ENCODE measurements around the gene OR4K5.
"Not testable (repeated sequence)": the region's sequence is repeated elsewhere in the genome, so short reads cannot be mapped to it uniquely, and the experiment has no call there.

OR4K5 gene, protein sequence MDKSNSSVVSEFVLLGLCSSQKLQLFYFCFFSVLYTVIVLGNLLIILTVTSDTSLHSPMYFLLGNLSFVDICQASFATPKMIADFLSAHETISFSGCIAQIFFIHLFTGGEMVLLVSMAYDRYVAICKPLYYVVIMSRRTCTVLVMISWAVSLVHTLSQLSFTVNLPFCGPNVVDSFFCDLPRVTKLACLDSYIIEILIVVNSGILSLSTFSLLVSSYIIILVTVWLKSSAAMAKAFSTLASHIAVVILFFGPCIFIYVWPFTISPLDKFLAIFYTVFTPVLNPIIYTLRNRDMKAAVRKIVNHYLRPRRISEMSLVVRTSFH

DNA sequence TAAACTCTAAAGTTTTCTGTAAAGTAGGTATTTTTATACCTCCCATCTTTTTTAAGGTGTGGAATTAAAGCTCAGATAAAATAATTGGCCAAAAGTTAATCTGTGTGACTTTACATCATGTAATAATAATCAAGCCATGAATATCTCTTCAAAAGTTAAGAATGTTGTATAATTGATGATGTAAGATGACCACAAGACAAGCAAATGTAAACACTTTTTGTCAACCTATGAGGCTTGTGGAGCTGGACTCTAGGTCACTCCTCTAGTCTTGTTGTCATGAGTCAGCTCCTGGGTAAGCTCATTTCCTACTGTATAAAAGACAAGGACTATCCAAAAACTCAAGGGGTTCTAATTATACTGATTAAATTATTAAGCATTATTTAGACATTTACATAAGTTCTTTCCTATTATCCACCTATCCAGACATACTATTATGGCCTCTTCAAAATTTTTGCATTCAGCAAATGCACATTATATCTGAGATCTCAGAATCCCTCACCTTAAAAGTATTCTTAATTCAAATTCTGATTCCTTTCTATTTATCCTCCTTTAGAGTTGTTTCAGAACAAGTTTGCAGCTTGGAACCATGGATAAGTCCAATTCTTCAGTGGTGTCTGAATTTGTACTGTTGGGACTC, at the start of gene OR4K5:
Gene OR4K5, plus strand, starts transcription at position 587 of the 637 bp plus-strand sequence. Its CDS starts 0 bp downstream, at position 587.
- DNase-seq: no peak

DNA sequence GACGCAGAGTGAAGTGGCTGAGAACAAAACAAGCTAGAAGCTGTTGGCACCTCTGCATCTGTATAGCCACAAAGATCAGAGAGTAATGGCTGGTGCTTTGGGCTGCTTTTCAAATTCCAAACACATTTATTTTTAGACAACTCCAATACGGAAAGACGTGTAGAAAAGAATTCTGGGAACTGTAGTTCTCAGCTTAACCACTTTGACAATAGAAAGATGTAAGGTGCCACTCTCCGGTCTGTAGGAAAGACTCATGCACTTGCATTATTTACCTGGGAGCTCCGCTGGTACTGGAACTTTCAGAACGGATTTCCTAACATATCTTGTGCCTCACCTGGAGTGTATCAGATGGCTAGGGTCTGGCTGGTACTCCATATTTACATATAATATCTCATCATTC, 47.2 kb upstream of the OR4K5 start:
- no peak for DNase-seq

DNA sequence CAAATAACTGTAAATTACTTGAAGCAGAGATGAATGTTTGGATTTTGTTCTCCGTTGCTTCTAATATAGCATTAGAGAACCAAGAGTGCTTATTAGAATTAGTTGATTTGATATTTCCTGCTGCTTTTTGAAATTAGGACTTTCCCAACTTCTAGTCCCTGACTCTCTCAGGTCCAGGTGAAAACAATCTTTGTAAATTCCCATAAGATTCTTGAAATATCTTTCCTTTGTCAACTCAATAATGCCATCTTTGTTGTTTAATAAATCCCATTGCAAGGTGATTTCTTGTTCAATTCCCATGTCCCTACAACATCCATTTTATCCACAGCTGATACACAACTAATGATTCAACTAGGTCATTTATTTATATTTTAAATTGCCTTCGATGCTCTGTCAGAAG, 45.6 kb upstream of the OR4K5 start, which contains the start of gene OR4K2:
Gene OR4K2, plus strand, starts transcription at position 301 of the 400 bp plus-strand sequence. CDS start 1,126 bp downstream, outside the sequence.
- no peak for DNase-seq

GRCh38 chr14:19878029-19878642, 42.3 kb upstream of the OR4K5 start:
- no peak for DNase-seq

- DNase-seq: no peak
Observed at GRCh38 chr14:19895282-19895681, 25.1 kb upstream of the OR4K5 start.

- no peak for DNase-seq
Observed at GRCh38 chr14:19900999-19901398, 19.4 kb upstream of the OR4K5 start.

DNA sequence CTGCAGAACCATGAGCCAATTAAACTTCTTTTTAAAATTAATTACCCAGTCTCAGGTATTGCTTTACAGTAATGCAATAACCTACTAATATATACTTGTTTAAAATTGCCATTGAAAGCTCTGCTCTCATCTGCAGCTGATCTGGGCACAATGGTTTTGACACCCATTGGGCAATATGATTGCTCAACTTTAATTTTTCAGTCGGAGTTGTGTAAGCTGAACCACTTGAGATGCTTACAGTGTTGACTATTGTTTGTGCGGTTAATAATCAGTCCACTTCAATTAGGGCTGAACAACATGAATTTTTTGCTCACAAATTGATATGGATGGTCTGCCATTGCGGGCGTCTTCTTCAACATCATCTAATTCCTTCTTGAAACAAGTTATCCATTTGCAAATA, 18.0 kb upstream of the OR4K5 start:
- DNase-seq: no peak

DNA sequence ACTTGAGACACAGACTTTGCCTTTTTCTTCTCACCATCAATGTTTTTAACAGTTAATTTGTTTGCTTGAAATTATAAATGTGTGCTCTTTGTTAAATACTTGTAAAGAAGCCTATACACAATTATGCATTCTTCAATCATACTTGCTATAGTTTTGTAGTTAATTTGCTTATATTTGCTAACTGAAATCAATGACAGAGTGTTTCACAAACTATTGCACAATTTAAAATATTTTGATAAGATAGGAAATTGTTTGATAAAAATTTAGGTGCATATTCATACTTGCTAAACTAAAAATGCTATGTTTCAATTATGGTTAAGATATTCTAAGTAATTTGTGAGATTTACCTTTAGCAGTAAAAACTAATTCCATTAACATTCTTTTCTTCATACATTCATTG, 13.7 kb upstream of the OR4K5 start:
- no peak for DNase-seq

GRCh38 chr14:19911114-19911513, 9.3 kb upstream of the OR4K5 start:
- no peak for DNase-seq

DNA sequence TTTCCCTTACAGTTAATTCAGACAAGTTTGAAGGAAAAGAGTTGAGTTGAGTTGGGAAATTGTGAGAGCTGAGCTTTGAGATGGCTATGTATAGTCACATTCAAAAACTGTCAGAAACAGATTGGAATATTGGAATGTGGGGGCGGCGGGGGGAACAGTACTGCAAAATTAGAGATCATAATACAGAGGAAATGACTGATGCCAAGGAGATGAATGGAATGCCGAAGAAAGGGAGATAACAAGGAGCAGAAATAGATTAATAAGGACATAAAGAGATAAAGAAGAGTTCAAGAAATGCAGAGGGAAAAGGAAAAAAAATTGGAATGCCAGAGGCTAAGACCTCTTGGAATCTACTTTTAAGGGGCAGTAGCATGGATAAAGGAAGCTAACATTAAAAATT, 3.2 kb upstream of the OR4K5 start:
- no peak for DNase-seq

- no peak for DNase-seq
Observed at GRCh38 chr14:19917955-19918518, 2.4 kb upstream of the OR4K5 start.

DNA sequence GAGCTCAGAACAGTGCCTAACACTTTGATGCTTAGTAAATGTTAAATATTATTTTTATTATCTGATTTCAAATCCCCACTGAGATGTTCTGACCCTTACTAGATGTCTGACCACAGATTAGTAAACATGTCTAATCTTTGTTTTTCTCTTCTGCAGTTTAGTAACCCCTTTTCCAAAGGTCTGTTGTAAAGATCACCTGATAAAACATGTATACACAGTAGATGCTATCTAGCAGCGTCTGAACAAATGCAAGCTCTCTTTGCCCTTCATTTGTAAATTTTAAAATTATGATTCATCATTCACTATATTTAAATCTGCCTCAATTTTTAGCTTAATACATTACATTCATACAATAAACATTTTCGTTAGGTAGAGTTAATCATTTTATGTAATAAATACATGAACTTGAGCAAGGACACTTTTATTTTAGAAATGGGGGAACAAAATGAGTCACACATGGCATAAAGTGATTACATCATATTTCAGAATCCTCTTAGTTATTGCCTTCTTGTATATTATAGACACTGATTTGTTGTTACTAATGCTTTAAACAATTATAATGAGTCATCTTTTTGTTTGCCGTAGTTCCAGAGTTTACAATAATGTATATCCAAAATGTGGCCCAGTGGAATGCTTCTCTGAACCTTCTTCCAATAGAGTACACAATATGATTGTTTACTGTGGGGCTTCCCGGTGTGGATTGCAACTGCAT, 1.7 kb upstream of the OR4K5 start:
- DNase-seq: no peak

DNA sequence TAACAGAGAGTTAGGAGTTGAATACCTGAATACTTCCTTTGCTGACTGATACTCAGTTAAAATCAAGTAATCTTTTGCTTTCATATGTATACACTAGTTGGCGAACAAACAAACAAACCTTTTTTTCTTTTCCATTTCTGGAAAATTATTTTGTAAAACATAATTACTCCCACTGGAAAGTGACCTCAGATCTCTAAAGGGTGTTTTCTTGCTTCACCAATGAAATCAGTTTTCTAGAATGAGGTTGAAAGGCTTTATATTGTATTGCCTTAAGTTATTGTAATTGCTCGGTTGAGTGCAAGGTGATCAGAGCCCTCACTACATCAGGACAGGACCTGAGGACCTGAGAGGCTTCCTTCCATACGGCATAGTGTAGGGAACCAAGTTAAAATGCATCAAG, 10.2 kb downstream of the OR4K5 start, which contains the start of gene OR4K1:
Gene OR4K1, plus strand, starts transcription at position 301 of the 400 bp plus-strand sequence. CDS start 4,750 bp downstream, outside the sequence.
- DNase-seq: no peak

DNA sequence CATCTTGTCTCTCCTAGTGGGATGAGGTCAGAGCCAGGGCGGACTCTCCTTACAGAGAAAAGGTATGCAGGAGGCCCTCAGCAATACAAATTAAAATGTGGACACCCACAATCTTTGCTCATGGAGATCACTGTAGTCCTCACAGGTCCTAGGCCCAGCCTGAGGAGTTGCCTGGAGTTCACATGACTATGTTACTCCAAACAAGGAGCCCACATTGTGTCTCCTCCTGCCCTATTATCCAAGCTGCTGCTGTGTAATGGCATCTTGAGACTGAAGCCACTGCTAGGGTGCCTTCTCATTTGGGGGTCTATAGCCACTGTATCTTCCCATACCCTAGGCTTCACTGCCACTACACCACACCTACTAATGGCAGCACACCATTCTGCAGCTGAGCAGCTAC, 21.3 kb downstream of the OR4K5 start:
- DNase-seq: no peak

GRCh38 chr14:19947413-19948090, 27.1 kb downstream of the OR4K5 start:
- DNase-seq: no peak

GRCh38 chr14:19949218-19949617, 28.8 kb downstream of the OR4K5 start:
- DNase-seq: no peak

DNA sequence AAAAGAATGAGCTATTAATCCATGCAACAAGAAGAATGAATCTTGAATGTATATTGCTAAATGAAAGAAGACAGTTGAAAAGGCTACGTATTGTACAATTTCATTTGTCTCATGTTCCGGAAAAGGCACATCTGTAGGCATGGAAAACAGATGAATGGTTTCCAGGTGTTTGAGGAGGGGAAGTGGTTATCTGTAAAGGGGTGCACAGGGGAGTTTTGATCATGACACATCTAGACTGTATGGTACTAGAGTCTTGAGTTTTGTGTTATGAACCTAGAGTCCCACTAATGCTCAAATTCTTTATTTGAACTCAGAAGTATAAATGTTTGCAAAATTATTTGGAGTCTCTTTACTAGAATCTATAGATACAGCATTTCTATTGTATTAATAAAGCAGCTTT, 49.3 kb downstream of the OR4K5 start:
- DNase-seq: not testable (repeated sequence)
